Measurements from ENCODE around the gene TMEM238. TPM values are rescaled to one million over a fixed set of nuclear protein-coding genes. Genes with fewer than 3 reads are reported as not detected.
"Not testable (repeated sequence)": the region's sequence is repeated elsewhere in the genome, so short reads cannot be mapped to it uniquely, and the experiment has no call there.

TMEM238 gene
- total and polyA plus RNA-seq, 7 donors: 0.54 to 1.7 (median 0.90) TPM; not detected in 2

- H3K27me3 ChIP-seq: peaks cover 6 to 38% (median 29%) of the 10 kb centered on the region in 3 donors
- H3K4me3 ChIP-seq: no peak overlapping the region
- no peak for DNase-seq
- 83 to 90% methylated on average over 3 of the region's 3 CpGs for WGBS, 2 donors
- H3K4me1 ChIP-seq: no peaks in the 10 kb centered on the region
- intact Hi-C loops (cut with DNase I): no loop called here
- no peaks in the 10 kb centered on the region for H3K9me3 ChIP-seq
- H3K36me3 ChIP-seq: no peaks in the 10 kb centered on the region
- H3K27ac ChIP-seq: no peak overlapping the region
- TF ChIP-seq EP300 (IDR thresholded peaks at IDR 0.05): no peak
- TF ChIP-seq POLR2AphosphoS5 (IDR thresholded peaks at IDR 0.05): no peak
These were observed 40.4 kb upstream of the TMEM238 start for GRCh38 chr19:55424518-55424917.

- WGBS, 2 donors: 69 to 79% methylated on average over 13 of the region's 13 CpGs
- no peak overlapping the region for H3K27ac ChIP-seq
- TF ChIP-seq EP300 (IDR thresholded peaks at IDR 0.05) (no peak), POLR2A (IDR thresholded peaks at IDR 0.05) (no peak), CTCF (IDR thresholded peaks at IDR 0.05) (no peak), POLR2AphosphoS5 (IDR thresholded peaks at IDR 0.05) (no peak)
- intact Hi-C loops (cut with DNase I): no loop called here
- no peaks in the 10 kb centered on the region for H3K4me1 ChIP-seq
- no peak overlapping the region for H3K4me3 ChIP-seq
- no peaks in the 10 kb centered on the region for H3K9me3 ChIP-seq
- peaks cover 0 to 33% (median 18%) of the 10 kb centered on the region in 3 donors for H3K27me3 ChIP-seq
- DNase-seq: no peak
- no peaks in the 10 kb centered on the region for H3K36me3 ChIP-seq
These were observed 39.3 kb upstream of the TMEM238 start for GRCh38 chr19:55423225-55424005.

- H3K4me1 ChIP-seq; H3K27ac ChIP-seq; H3K9me3 ChIP-seq; intact Hi-C loops (cut with DNase I); H3K4me3 ChIP-seq; H3K36me3 ChIP-seq; DNase-seq: not testable (repeated sequence)
- H3K27me3 ChIP-seq: peaks cover 0 to 24% (median 11%) of the 10 kb centered on the region in 3 donors
- WGBS, 2 donors: 42 to 66% methylated on average over 4 of the region's 4 CpGs
These were observed 37.2 kb upstream of the TMEM238 start for GRCh38 chr19:55421281-55421680.

GRCh38 chr19:55419624-55420236, 35.6 kb upstream of the TMEM238 start:
- 66 to 82% methylated on average over 5 of the region's 5 CpGs for WGBS, 2 donors
- intact Hi-C loops (cut with DNase I): loop anchor here (10.0 kb wide), 1 partner anchor 275 kb away; the partner anchor contains the start of gene TNNT1
- Histone ChIP-seq H3K36me3 (no peaks in the 10 kb centered on the region), H3K9me3 (no peaks in the 10 kb centered on the region), H3K27ac (no peak overlapping the region), H3K4me1 (no peaks in the 10 kb centered on the region), H3K4me3 (no peak overlapping the region), H3K27me3 (peaks cover 0 to 24% (median 9%) of the 10 kb centered on the region in 3 donors)
- TF ChIP-seq POLR2AphosphoS5 (IDR thresholded peaks at IDR 0.05) (no peak), CTCF (IDR thresholded peaks at IDR 0.05) (no peak), POLR2A (IDR thresholded peaks at IDR 0.05) (no peak), EP300 (IDR thresholded peaks at IDR 0.05) (no peak)
- no peak for DNase-seq

- DNase-seq: no peak
- TF ChIP-seq CTCF (IDR thresholded peaks at IDR 0.05) (no peak), EP300 (IDR thresholded peaks at IDR 0.05) (no peak), POLR2AphosphoS5 (IDR thresholded peaks at IDR 0.05) (no peak), POLR2A (IDR thresholded peaks at IDR 0.05) (no peak)
- no peaks in the 10 kb centered on the region for H3K9me3 ChIP-seq
- no peak overlapping the region for H3K27ac ChIP-seq
- intact Hi-C loops (cut with DNase I): loop anchor here (10.0 kb wide), 1 partner anchor 274 kb away; the partner anchor contains the start of gene TNNT1
- no peak overlapping the region for H3K4me3 ChIP-seq
- peaks cover 0 to 18% (median 3%) of the 10 kb centered on the region in 3 donors for H3K27me3 ChIP-seq
- no peaks in the 10 kb centered on the region for H3K4me1 ChIP-seq
- no peaks in the 10 kb centered on the region for H3K36me3 ChIP-seq
- WGBS, 2 donors: 51 to 58% methylated on average over 5 of the region's 5 CpGs
These were observed 35.0 kb upstream of the TMEM238 start for GRCh38 chr19:55419103-55419502.

Measured in sigmoid colon (tissue), 7 donors.